A673 (cell line): Measurements from ENCODE around the gene GART.

Experiments used
- EZH2 ChIP-seq: fragments of 200-600 bp; sonication (generic); IDR thresholded peaks from 2 replicates; pipeline ENCODE4 v1.6.1; 2017; ENCODE audit warnings: borderline replicate concordance, low read depth, mild to moderate bottlenecking, mixed read lengths, antibody characterized with exemption, low read length; ENCODE audit not compliant: poor library complexity, severe bottlenecking
- TF ChIP-seq, protein P1 (sequence below): fragments of 300-800, 200-600 bp; sonication (generic); conservative IDR thresholded peaks from 2 replicates; pipeline ENCODE4 v1.5.1; 2017; ENCODE audit warnings: low read depth, mild to moderate bottlenecking, antibody characterized with exemption, low read length, moderate library complexity, mixed read lengths

DNA sequence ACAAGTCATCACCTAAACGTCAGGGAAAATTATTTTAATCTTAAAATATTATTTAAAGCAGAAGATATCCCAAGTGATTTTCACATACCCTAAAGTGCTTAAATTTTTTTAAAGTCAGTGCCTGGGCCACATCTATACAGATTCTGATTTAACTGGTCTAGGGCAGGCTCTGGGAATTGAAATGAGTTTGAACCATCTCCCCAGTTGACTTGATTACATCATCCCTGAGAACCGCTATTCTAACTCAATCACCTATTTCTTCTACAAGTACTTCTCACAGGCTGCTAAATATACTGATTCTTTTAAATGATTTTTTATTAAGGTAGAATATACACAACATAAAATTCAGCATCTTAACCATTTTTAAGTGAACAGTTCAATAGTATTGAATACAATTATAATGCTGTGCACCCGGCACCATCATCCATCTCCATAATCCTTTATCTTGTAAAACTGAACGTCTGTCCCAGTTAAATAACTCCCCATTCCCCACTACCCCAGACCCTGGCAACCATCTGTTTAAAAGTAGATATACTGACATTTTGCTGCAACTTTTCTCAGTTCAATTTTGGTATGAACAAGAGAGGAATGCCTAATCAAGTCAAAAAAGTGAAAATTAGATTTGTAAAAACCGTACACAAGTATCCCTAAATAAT lies 19.5 kb downstream of the GART start:
- TF ChIP-seq, protein P1, sequence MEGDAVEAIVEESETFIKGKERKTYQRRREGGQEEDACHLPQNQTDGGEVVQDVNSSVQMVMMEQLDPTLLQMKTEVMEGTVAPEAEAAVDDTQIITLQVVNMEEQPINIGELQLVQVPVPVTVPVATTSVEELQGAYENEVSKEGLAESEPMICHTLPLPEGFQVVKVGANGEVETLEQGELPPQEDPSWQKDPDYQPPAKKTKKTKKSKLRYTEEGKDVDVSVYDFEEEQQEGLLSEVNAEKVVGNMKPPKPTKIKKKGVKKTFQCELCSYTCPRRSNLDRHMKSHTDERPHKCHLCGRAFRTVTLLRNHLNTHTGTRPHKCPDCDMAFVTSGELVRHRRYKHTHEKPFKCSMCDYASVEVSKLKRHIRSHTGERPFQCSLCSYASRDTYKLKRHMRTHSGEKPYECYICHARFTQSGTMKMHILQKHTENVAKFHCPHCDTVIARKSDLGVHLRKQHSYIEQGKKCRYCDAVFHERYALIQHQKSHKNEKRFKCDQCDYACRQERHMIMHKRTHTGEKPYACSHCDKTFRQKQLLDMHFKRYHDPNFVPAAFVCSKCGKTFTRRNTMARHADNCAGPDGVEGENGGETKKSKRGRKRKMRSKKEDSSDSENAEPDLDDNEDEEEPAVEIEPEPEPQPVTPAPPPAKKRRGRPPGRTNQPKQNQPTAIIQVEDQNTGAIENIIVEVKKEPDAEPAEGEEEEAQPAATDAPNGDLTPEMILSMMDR = no peak
- TF ChIP-seq EZH2 = no peak
